WTC11 (cell line): ENCODE measurements around the gene MADD. TPM values are rescaled to one million over a fixed set of nuclear protein-coding genes. Genes with fewer than 3 reads are reported as not detected.

Source experiments
- ATAC-seq: fragments of 200-7000 bp; cut with Tn5 transposase; 2 replicates; pipeline ENCODE4 v1.10.0; 2021; ENCODE audit warnings: mild to moderate bottlenecking, moderate library complexity
- CTCF ChIA-PET: fragments of 300-600 bp; sonication (Branson Sonifier 250); formaldehyde crosslinking; loops from one replicate; lab custom pipeline; 2021; ENCODE audit warnings: antibody characterized with exemption; lab: Charles Lee
- POLR2A ChIA-PET: fragments of 350-600 bp; sonication (Branson Sonifier 250); formaldehyde crosslinking; loops from one replicate; lab custom pipeline; 2021; ENCODE audit warnings: antibody characterized with exemption; lab: Charles Lee
- DNase-seq: peaks from one replicate; pipeline ENCODE4 v3.0.0; 2021; ENCODE audit warnings: low spot score
- H3K27ac Mint-ChIP-seq: 2 replicates; pipeline ENCODE4 v1.8.0; 2021; ENCODE audit warnings: mixed read lengths
- H3K27me3 Mint-ChIP-seq: 2 replicates; pipeline ENCODE4 v1.8.0; 2021; ENCODE audit warnings: low read depth, mild to moderate bottlenecking, moderate library complexity, mixed read lengths
- H3K36me3 Mint-ChIP-seq: 2 replicates; pipeline ENCODE4 v1.8.0; 2021; ENCODE audit warnings: mixed read lengths
- H3K4me1 Mint-ChIP-seq: 2 replicates; pipeline ENCODE4 v1.8.0; 2022; ENCODE audit warnings: mixed read lengths
- H3K4me3 Mint-ChIP-seq: 2 replicates; pipeline ENCODE4 v1.8.0; 2021; ENCODE audit warnings: mild to moderate bottlenecking, moderate library complexity, mixed read lengths
- H3K9me3 Mint-ChIP-seq: 2 replicates; pipeline ENCODE4 v1.8.0; 2021; ENCODE audit warnings: mixed read lengths
- ATF3 ChIP-seq: sonication (generic); formaldehyde crosslinking; conservative IDR thresholded peaks from 2 replicates; pipeline ENCODE4 v1.8.1; 2022; ENCODE audit warnings: mild to moderate bottlenecking, missing genetic modification reagents
- E2F5 ChIP-seq: sonication (generic); formaldehyde crosslinking; IDR thresholded peaks from 2 replicates; pipeline ENCODE4 v1.8.1; 2022; ENCODE audit warnings: mild to moderate bottlenecking, moderate library complexity, missing genetic modification reagents
- ESRRA ChIP-seq: sonication (generic); formaldehyde crosslinking; IDR thresholded peaks from 2 replicates; pipeline ENCODE4 v1.8.1; 2022; ENCODE audit warnings: mild to moderate bottlenecking, missing genetic modification reagents, borderline replicate concordance
- FOXK1 ChIP-seq: sonication (generic); formaldehyde crosslinking; IDR thresholded peaks from 2 replicates; pipeline ENCODE4 v1.8.0; 2022; ENCODE audit warnings: mild to moderate bottlenecking, moderate library complexity, missing genetic modification reagents
- FOXP1 ChIP-seq: sonication (generic); formaldehyde crosslinking; IDR thresholded peaks from 2 replicates; pipeline ENCODE4 v1.8.0; 2022; ENCODE audit warnings: missing genetic modification reagents, mild to moderate bottlenecking, moderate library complexity, borderline replicate concordance
- FOXP4 ChIP-seq: sonication (generic); formaldehyde crosslinking; IDR thresholded peaks from 2 replicates; pipeline ENCODE4 v1.8.0; 2022; ENCODE audit warnings: mild to moderate bottlenecking, missing genetic modification reagents
- GRHL2 ChIP-seq: fragments of 250-450 bp; sonication (Bioruptor Pico); IDR thresholded peaks from 2 replicates; pipeline ENCODE4 v1.8.0; 2022; ENCODE audit warnings: mild to moderate bottlenecking, moderate library complexity; ENCODE audit not compliant: insufficient replicate concordance, severe bottlenecking
- HMGXB4 ChIP-seq: sonication (generic); formaldehyde crosslinking; IDR thresholded peaks from 2 replicates; pipeline ENCODE4 v1.8.1; 2023; ENCODE audit warnings: mild to moderate bottlenecking, moderate library complexity, missing genetic modification reagents
- KAT7 ChIP-seq: sonication (generic); formaldehyde crosslinking; IDR thresholded peaks from 2 replicates; pipeline ENCODE4 v1.8.1; 2023; ENCODE audit warnings: missing genetic modification reagents, mild to moderate bottlenecking, borderline replicate concordance
- NR3C1 ChIP-seq: sonication (generic); formaldehyde crosslinking; conservative IDR thresholded peaks from 2 replicates; pipeline ENCODE4 v1.8.1; 2023; ENCODE audit warnings: low read depth, mild to moderate bottlenecking, missing genetic modification reagents
- PRDM15 ChIP-seq: sonication (generic); formaldehyde crosslinking; IDR thresholded peaks from 2 replicates; pipeline ENCODE4 v1.8.0; 2022; ENCODE audit warnings: missing genetic modification reagents
- SMAD3 ChIP-seq: sonication (generic); formaldehyde crosslinking; IDR thresholded peaks from 2 replicates; pipeline ENCODE4 v1.8.0; 2022; ENCODE audit warnings: missing genetic modification reagents, mild to moderate bottlenecking, borderline replicate concordance
- TCF7 ChIP-seq: sonication (generic); formaldehyde crosslinking; IDR thresholded peaks from 2 replicates; pipeline ENCODE4 v1.8.0; 2022; ENCODE audit warnings: mild to moderate bottlenecking, low read depth, missing genetic modification reagents, moderate library complexity
- TEAD1 ChIP-seq: sonication (generic); formaldehyde crosslinking; IDR thresholded peaks from 2 replicates; pipeline ENCODE4 v1.8.0; 2022; ENCODE audit warnings: mild to moderate bottlenecking, missing genetic modification reagents
- USF2 ChIP-seq: sonication (generic); formaldehyde crosslinking; IDR thresholded peaks from 2 replicates; pipeline ENCODE4 v1.8.1; 2023; ENCODE audit warnings: mild to moderate bottlenecking, missing genetic modification reagents, moderate library complexity
- ZMAT4 ChIP-seq: fragments of 250-450 bp; sonication (Bioruptor Pico); IDR thresholded peaks from 2 replicates; pipeline ENCODE4 v1.9.0; 2021; ENCODE audit warnings: mild to moderate bottlenecking
- ZNF121 ChIP-seq: sonication (generic); formaldehyde crosslinking; IDR thresholded peaks from 2 replicates; pipeline ENCODE4 v1.8.0; 2023; ENCODE audit warnings: missing genetic modification reagents
- ZNF396 ChIP-seq: fragments of 250-450 bp; sonication (Bioruptor Pico); IDR thresholded peaks from 2 replicates; pipeline ENCODE4 v1.8.0; 2021; ENCODE audit warnings: mild to moderate bottlenecking, moderate library complexity, borderline replicate concordance
- total RNA-seq: library from RNA; stranded (reverse); gene quantifications from 3 replicates; pipeline ENCODE4 v1.2.3, GENCODE V29; 2021
- TF ChIP-seq, protein P1 (sequence below): fragments of 250-450 bp; sonication (Bioruptor Pico); conservative IDR thresholded peaks from 2 replicates; pipeline ENCODE4 v1.9.0; 2021; ENCODE audit warnings: mild to moderate bottlenecking
- TF ChIP-seq, protein P2 (sequence below): sonication (generic); formaldehyde crosslinking; IDR thresholded peaks from 2 replicates; pipeline ENCODE4 v1.8.1; 2022; ENCODE audit warnings: low read depth, missing genetic modification reagents, borderline replicate concordance

Gene MADD
- total RNA-seq, 1 experiment from 2014 or later, result 47.5 TPM

DNA sequence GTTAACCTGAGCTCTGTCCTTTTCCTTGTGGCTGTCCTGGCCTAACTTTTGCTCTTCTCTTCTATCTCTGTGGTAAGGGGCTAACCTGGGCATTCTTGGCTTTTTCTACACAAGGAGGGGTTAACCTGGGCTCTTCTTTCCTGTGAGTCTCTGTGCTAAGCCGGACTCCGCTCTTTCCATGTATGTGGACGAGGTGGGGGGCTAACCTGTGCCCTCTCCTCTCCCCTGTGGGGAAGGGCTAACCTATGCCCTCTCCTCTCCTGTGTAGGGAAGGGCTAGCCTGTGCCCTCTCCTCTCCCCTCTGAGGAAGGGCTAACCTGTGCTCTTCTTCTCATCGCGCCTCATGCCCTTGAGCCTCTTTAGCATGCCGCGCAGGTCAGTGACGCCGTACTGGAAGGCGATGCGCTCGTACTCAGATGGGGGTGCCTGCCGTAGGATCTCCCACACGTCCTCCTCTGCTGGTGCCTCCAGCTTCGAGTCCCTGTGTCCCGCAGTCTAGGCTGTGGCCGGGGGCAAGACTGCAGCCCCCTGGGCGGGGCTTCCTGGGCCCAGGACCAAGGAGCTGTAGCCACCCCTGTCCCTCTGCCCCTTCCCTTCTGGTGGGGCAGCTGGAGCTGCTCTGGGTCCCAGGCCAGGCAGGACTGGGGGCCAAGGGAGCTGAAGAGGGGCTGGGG lies 76.1 kb downstream of the MADD start:
- peaks cover 4% of the 10 kb centered on the region; the same call in 1 of the 2 replicates for H3K4me1 Mint-ChIP-seq
- no peaks in the 10 kb centered on the region for H3K36me3 Mint-ChIP-seq
- no peak for TF ChIP-seq FOXP4 (CRISPR knock-in tag)
- TF ChIP-seq SMAD3, result no peak
- no peak for TF ChIP-seq GRHL2 (CRISPR knock-in tag)
- TF ChIP-seq TEAD1 (CRISPR knock-in tag), result no peak
- no peak for TF ChIP-seq PRDM15 (CRISPR knock-in tag)
- no peak for TF ChIP-seq TCF7 (CRISPR knock-in tag)
- TF ChIP-seq E2F5, result no peak
- TF ChIP-seq ZNF121, result no peak
- TF ChIP-seq NR3C1 (CRISPR knock-in tag), result no peak
- no peak for TF ChIP-seq KAT7 (CRISPR knock-in tag)
- no peak for TF ChIP-seq ZMAT4 (CRISPR knock-in tag)
- H3K27me3 Mint-ChIP-seq, result no peaks in the 10 kb centered on the region
- POLR2A ChIA-PET, result no interaction called here
- no peaks in the 10 kb centered on the region for H3K9me3 Mint-ChIP-seq
- no peak overlapping the region for H3K4me3 Mint-ChIP-seq
- ATAC-seq (no peak), DNase-seq (no peak)
- H3K27ac Mint-ChIP-seq, result no peak overlapping the region
- CTCF ChIA-PET, result interaction anchor here (0.8 to 6.7 kb wide), 3 partner anchors 9 to 87 kb away, joined by 3 to 33 read pairs (median 4); no protein-coding TSS in a partner anchor

- H3K9me3 Mint-ChIP-seq, result no peaks in the 10 kb centered on the region
- ChIA-PET POLR2A (no interaction called here), CTCF (interaction anchor here (0.8 to 6.7 kb wide), 3 partner anchors 8 to 88 kb away, joined by 3 to 33 read pairs (median 4); no protein-coding TSS in a partner anchor)
- ATAC-seq (no peak), DNase-seq (no peak)
- H3K4me1 Mint-ChIP-seq, result peaks cover 8% of the 10 kb centered on the region; the same call in 1 of the 2 replicates
- no peak overlapping the region for H3K27ac Mint-ChIP-seq
- H3K36me3 Mint-ChIP-seq, result no peaks in the 10 kb centered on the region
- no peaks in the 10 kb centered on the region for H3K27me3 Mint-ChIP-seq
- H3K4me3 Mint-ChIP-seq, result no peak overlapping the region
- TF ChIP-seq FOXP1 (no peak), ATF3 (CRISPR knock-in tag) (no peak), ZNF396 (CRISPR knock-in tag) (no peak), GRHL2 (CRISPR knock-in tag) (no peak), FOXK1 (no peak), HMGXB4 (CRISPR knock-in tag) (no peak), ESRRA (CRISPR knock-in tag) (no peak), USF2 (CRISPR knock-in tag) (no peak)
- TF ChIP-seq, protein P1, sequence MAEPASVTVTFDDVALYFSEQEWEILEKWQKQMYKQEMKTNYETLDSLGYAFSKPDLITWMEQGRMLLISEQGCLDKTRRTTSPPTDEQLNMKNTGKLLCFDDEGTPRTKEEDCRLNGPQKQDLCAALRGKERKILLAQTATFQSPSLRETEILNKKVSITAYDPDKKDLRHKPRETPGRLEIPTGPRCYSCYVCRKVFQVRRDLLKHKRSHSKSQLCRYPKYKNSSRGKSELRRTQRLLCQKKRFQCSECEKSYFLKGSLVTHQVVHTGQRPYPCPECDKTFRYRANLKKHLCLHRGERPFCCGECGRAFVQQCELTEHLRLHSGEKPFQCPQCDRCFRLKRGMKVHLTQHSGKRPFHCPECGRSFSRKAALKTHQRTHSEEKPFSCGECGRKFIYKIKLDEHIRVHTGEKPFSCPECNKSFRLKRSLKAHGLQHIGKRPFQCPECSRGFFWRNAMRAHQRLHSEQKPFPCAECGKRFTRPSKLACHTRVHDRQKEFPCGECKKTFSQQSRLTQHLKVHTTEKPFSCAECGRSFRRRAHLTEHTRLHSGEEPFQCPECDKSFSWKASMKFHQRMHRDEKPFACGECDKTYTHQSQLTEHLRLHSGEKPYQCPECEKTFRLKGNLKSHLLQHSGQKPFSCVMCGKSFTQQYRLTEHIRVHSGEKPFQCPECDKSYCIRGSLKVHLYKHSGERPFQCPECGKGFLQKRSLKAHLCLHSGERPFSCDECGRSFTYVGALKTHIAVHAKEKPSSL, result no peak
- TF ChIP-seq, protein P2, sequence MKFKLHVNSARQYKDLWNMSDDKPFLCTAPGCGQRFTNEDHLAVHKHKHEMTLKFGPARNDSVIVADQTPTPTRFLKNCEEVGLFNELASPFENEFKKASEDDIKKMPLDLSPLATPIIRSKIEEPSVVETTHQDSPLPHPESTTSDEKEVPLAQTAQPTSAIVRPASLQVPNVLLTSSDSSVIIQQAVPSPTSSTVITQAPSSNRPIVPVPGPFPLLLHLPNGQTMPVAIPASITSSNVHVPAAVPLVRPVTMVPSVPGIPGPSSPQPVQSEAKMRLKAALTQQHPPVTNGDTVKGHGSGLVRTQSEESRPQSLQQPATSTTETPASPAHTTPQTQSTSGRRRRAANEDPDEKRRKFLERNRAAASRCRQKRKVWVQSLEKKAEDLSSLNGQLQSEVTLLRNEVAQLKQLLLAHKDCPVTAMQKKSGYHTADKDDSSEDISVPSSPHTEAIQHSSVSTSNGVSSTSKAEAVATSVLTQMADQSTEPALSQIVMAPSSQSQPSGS (CRISPR knock-in tag), result no peak
Observed at GRCh38 chr11:47347137-47347536, 77.2 kb downstream of the MADD start.
